NOMO-1 (cell line): ENCODE measurements around the gene THRB.

ENCODE experiments used
- DNase-seq, 2 experiments: peaks; one replicate each; lab custom pipeline; 2025; ENCODE audit not compliant: unreplicated experiment in 2 of 2; lab: John Stamatoyannopoulos, UW

THRB gene

GRCh38 chr3:24513463-24513862 is 18.8 kb upstream of the THRB start:
- no peak for DNase-seq

- DNase-seq: no peak
These were observed 18.0 kb upstream of the THRB start for GRCh38 chr3:24512564-24513197.

- no peak for DNase-seq
These were observed 15.5 kb upstream of the THRB start for GRCh38 chr3:24510030-24510648.

- no peak for DNase-seq
These were observed 13.8 kb upstream of the THRB start for GRCh38 chr3:24508423-24508839.

- DNase-seq: no peak
These were observed 13.2 kb upstream of the THRB start for GRCh38 chr3:24507776-24508422.

DNA sequence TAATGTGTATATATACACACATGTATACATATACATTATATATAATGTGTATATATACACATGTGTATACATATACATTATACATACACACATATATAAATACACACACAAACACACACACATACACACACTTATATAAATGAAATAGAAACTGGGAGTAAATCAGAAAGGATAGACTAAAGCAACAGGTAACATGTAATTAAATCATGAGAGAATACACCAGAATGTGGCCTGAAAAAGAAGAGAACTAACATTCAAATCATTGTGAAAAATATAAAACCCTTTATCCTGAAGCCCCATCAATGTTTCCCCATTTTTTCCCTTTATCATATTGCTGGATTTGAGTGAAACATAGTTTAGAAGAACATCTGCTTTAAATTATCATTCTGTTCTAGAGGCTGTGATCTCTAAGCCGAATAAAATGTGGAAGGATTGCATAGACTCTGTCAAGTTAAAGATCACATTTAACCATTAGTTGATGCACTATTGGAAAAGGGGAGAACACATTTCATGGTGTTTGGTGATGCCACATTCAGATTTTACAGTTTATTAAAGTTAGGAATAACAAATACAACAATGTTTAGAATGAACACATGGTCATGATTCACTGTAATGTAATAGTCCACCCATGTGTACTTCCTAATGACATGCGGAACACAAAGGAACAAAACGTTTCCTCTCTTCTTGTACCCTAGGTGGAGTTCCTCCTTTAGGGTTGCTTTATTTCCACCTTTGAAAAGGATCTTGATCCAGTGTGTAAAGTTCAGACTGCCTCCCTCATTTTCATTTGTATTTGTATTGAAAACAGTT is 12.5 kb upstream of the THRB start:
- no peak for DNase-seq

DNA sequence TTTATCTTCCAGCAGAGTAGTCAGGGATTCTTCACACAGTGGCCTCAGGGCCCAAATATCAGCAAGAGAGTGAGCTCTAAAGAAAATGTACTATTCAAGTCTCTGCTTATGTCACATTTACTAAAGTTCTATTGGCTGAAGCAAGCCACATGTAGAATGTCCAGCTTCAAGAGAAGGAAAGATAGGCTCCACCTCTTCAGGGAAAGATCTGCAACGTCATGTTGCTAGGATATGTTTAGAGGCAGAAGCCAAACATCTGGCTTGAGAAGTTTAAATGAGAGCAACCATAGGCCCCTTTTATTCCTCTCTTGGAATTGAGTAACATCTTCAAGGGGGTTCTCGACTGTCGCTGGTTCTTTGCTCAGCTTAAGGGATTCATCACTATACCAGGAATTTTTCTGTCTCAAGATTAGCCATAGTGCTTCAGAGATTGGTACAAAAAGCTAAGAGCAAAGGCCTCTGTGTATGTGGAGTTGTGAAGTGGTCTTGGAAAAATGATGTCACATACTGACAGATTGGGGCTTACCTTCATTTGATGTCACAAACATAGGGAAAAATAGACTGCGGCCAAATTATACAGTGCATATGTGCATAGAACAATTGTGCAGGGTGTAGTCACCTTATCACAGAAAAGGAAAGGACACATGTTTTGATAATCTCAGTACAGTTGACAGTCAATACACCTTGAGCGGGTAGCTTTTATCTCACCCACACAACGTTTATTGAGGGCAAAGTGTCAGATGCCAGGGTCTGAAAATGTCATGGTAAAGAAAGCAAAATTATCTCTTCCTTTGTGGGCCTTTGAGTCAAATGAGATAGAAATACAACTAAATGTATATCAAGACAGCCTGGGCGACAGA is 11.3 kb upstream of the THRB start:
- DNase-seq: no peak

DNA sequence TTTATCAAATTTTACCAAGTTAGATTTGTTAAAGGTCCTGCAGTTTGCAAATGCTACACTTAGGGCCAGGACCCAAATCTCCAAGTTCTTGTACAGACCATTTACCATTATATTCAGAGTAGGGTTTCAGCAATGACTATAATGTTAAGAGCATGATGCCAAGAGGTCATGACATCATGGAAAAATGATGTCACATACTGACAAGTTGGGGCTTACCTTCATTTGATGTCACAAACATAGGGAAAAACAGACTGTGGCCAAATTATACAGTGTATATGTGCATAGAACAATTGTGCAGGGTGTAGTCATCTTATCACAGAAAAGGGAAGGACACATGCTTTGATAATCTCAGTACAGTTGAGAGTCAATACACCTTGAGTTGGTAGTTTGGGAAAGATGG is 10.1 kb upstream of the THRB start:
- DNase-seq: no peak

DNA sequence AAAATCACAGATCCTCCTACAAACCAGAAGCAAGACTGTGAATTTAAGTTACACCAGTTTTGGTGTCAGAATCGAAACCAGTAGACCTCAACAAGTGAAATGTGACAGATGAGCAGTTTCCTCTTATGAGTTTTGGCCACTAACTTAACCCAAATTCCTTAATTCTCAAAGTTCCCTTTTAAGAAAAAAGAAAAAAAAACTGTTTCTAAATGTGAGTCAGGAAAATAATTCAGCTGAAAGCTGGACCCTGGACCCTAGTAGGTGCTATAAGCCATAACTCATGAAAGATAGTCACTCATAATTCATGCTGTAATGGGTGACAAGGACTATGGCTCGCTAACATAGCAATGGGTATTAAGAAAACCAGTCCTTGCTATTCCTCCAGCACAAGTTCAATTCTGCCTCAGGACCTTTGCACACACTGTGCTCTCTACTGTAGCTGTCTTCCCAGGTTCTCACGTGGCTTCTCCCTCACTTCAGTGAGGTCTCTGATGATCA is 9.0 kb upstream of the THRB start:
- DNase-seq: peak; percentile 3 to 42

GRCh38 chr3:24502690-24503089 is 8.0 kb upstream of the THRB start:
- peak; percentile 20 to 47 for DNase-seq

DNA sequence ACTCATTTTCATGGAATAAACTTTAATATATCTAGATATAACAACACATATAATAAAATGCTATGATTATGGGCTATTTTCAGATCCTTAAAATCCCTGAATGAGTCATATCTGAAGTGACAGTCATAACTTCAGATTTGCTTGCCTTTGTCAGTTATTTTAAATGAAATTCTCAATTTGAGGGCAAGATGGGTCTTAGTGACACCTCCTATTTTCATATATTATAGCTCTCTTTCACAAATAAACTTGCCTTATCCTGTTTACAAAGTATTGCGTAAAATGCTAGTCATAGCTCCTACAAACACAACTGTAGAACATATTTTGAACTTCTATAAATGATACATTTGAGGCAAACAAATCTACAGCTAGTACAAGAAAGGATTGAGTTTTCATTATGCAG is 6.2 kb upstream of the THRB start:
- no peak for DNase-seq

- DNase-seq: no peak
These were observed 5.3 kb upstream of the THRB start for GRCh38 chr3:24499991-24500390.

- no peak for DNase-seq
These were observed 4.1 kb upstream of the THRB start for GRCh38 chr3:24498796-24499195.

DNA sequence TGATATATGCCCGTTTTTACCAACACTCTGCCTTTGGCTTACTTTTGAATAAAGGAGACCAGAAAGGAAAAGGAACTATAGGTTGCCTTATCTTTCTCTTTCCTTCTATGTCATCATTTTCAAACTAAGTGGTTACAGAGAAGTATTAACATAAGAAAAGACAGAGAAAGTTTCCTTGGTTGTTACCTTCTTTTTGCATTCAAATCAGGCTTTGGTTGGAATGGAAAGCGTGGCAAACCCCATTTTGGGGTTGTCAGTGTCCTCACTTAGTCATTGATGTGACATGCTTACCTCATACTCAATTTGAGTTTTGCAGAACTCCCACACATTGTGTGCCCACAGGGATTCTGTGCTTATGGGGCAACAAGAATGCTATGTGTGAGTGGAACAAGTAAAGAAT is 3.7 kb upstream of the THRB start:
- DNase-seq: no peak

DNA sequence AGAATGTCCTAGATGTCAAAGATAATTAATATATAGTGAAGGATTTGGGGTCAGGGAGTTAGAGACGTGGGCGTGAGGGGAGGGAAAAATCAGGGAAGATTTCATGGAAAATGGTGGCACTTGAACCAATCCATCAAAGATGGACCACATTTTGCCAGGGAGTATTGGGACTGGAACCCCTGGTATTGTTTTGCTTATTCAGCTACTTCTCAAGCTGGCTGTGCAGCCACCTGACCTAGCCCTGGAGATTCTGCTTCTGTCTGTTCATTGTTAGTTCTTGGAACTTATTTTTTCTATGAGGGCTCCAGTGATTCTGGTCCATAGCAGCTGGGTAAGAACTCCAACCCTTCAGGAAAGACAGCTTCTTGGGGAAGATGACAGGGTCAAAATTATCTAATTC is 3.3 kb upstream of the THRB start:
- DNase-seq: no peak

- no peak for DNase-seq
These were observed 2.2 kb upstream of the THRB start for GRCh38 chr3:24496529-24497482.

GRCh38 chr3:24495326-24495994 is 810 bp upstream of the THRB start:
- DNase-seq: no peak

- no peak for DNase-seq
These were observed 668 bp downstream of the THRB start for GRCh38 chr3:24493746-24494617.
